GM12878 (cell line): ENCODE measurements around the gene MIR17HG. TPM values are rescaled to one million over a fixed set of nuclear protein-coding genes. Genes with fewer than 3 reads are reported as not detected.

Experiments used
- ATAC-seq: fragments of 200-7000 bp; cut with Tn5 transposase; 3 replicates; pipeline ENCODE4 v1.9.1; 2020; ENCODE audit warnings: mild to moderate bottlenecking, moderate library complexity
- BruUV-seq: library from RNA; stranded (reverse); fragments of 400-500 nt; replicated peaks from 2 replicates; lab custom pipeline; 2021; lab: Mats Ljungman, UMichigan
- CTCF ChIA-PET: fragments of 300-600 bp; sonication (Branson Sonifier 250); formaldehyde crosslinking; extraction: SDS; loops from one replicate; lab custom pipeline; 2021; ENCODE audit warnings: inconsistent platforms; lab: Yijun Ruan, JAX
- POLR2A ChIA-PET: fragments of 350-600 bp; formaldehyde crosslinking; extraction: SDS; loops from one replicate; lab custom pipeline; 2021; ENCODE audit warnings: inconsistent platforms; lab: Charles Lee
- RAD21 ChIA-PET: fragments of 300-600 bp; sonication (Branson Sonifier 250); formaldehyde crosslinking; loops from one replicate; lab custom pipeline; 2023; ENCODE audit warnings: antibody characterized with exemption; ENCODE audit not compliant: unreplicated experiment; lab: Charles Lee
- SMC1A ChIA-PET: fragments of 300-600 bp; sonication (Branson Sonifier 250); formaldehyde crosslinking; loops from one replicate; lab custom pipeline; 2023; ENCODE audit not compliant: unreplicated experiment, uncharacterized antibody; lab: Charles Lee
- DNase-seq: peaks from one replicate; pipeline ENCODE4 v3.0.0-alpha.2; 2011; ENCODE audit warnings: low read depth, low spot score
- FAIRE-seq: peaks from 3 replicates; lab custom pipeline; 2011; peaks lifted over from hg19 to GRCh38; lab: Jason Lieb, UNC
- H2AFZ ChIP-seq: 2 replicates; pipeline ENCODE4 v1.6.0; 2011; ENCODE audit warnings: low read depth, low read length, control low read depth; ENCODE audit not compliant: control insufficient read depth
- H3K27ac ChIP-seq: 2 replicates; pipeline ENCODE4 v1.5.1; 2011; ENCODE audit warnings: control low read depth; ENCODE audit not compliant: control insufficient read depth, insufficient read depth
- H3K27me3 ChIP-seq, 2 experiments: replicated peaks in 1 of 2; 2 replicates each; pipeline versions ENCODE4 v1.6.0 to v1.6.1; 2011; ENCODE audit warnings: low read length in 1 of 2; ENCODE audit not compliant: control insufficient read depth in 2 of 2, insufficient read depth in 2 of 2
- H3K36me3 ChIP-seq, 2 experiments: 2 replicates each; pipeline ENCODE4 v1.5.1; 2011; ENCODE audit warnings: low read length in 1 of 2; ENCODE audit not compliant: control insufficient read depth in 2 of 2, insufficient read depth in 2 of 2
- H3K4me1 ChIP-seq: 2 replicates; pipeline ENCODE4 v1.6.1; 2011; ENCODE audit warnings: mild to moderate bottlenecking, low read length, moderate library complexity, mixed read lengths; ENCODE audit not compliant: control insufficient read depth, insufficient read depth
- H3K4me2 ChIP-seq: 2 replicates; pipeline ENCODE4 v1.6.0; 2011; ENCODE audit warnings: control low read depth; ENCODE audit not compliant: control insufficient read depth, insufficient read depth
- H3K4me3 ChIP-seq: fragments of 200-600 bp; sonication (generic); 2 replicates; pipeline ENCODE4 v1.5.1; 2016
- H3K79me2 ChIP-seq: 2 replicates; pipeline ENCODE4 v1.6.0; 2011; ENCODE audit warnings: low read length; ENCODE audit not compliant: control insufficient read depth, insufficient read depth
- H3K9ac ChIP-seq: 2 replicates; pipeline ENCODE4 v1.8.0; 2011; ENCODE audit warnings: low read length, control low read depth, mixed read lengths; ENCODE audit not compliant: control insufficient read depth, insufficient read depth
- H3K9me3 ChIP-seq: replicated peaks from 3 replicates; pipeline ENCODE4 v1.5.1; 2011; ENCODE audit warnings: mild to moderate bottlenecking, low read length; ENCODE audit not compliant: control insufficient read depth, insufficient read depth
- H4K20me1 ChIP-seq: 2 replicates; pipeline ENCODE4 v1.6.0; 2011; ENCODE audit not compliant: control insufficient read depth, insufficient read depth
- CREB1 ChIP-seq: IDR thresholded peaks from 2 replicates; pipeline ENCODE4 v1.6.1; 2012; ENCODE audit warnings: low read depth, mild to moderate bottlenecking, inconsistent platforms
- NFIC ChIP-seq: IDR thresholded peaks from 2 replicates; pipeline ENCODE4 v1.6.1; 2012; ENCODE audit warnings: low read depth, mild to moderate bottlenecking, inconsistent platforms, low read length, moderate library complexity
- PML ChIP-seq: IDR thresholded peaks from 2 replicates; pipeline ENCODE4 v1.6.1; 2012; ENCODE audit warnings: low read length, inconsistent platforms
- POLR2A ChIP-seq: IDR thresholded peaks from 2 replicates; pipeline ENCODE4 v1.6.1; 2011; ENCODE audit warnings: low read depth, mild to moderate bottlenecking, low read length
- POLR2AphosphoS2 ChIP-seq: IDR thresholded peaks from 2 replicates; pipeline ENCODE4 v1.6.1; 2011; ENCODE audit warnings: low read depth, mild to moderate bottlenecking, low read length, improper control_type of control experiment, moderate library complexity
- RBBP5 ChIP-seq: fragments of 200-600 bp; sonication (generic); conservative IDR thresholded peaks from 2 replicates; pipeline ENCODE4 v1.6.1; 2016
- STAT3 ChIP-seq: IDR thresholded peaks from 2 replicates; pipeline ENCODE4 v1.6.1; 2011; ENCODE audit warnings: low read depth, low read length, improper control_type of control experiment
- SUZ12 ChIP-seq: fragments of 200-600 bp; sonication (generic); IDR thresholded peaks from one replicate; pipeline ENCODE4 v1.6.1; 2018; ENCODE audit warnings: antibody characterized with exemption, mild to moderate bottlenecking; ENCODE audit not compliant: unreplicated experiment
- TCF3 ChIP-seq: IDR thresholded peaks from 2 replicates; pipeline ENCODE4 v1.6.1; 2012; ENCODE audit warnings: low read depth, mild to moderate bottlenecking, low read length, borderline replicate concordance; ENCODE audit not compliant: insufficient read depth
- YBX1 ChIP-seq: fragments of 450-650 bp; IDR thresholded peaks from 2 replicates; pipeline ENCODE4 v1.6.1; 2016; ENCODE audit warnings: antibody characterized with exemption
- WGBS: methylation state at CpG from one replicate; pipeline ENCODE4 v1.1.6; 2016; ENCODE audit warnings: low lambda C conversion rate; ENCODE audit not compliant: insufficient replicate concordance, insufficient coverage; ENCODE audit errors: missing lambda C conversion rate; 5-methylcytosine and 5-hydroxymethylcytosine counted together
- in situ Hi-C: fragments of 300-500 bp; cut with MboI; formaldehyde crosslinking; loops from 9 replicates; pipeline ENCODE4 v1.14.3; 2018; ENCODE audit warnings: mixed read lengths
- intact Hi-C: fragments of 100-400 bp; cut with micrococcal nuclease; formaldehyde crosslinking; loops from one replicate; pipeline ENCODE4 v1.14.2; 2022; ENCODE audit not compliant: unreplicated experiment
- polyA plus RNA-seq, 11 experiments: library from polyadenylated mRNA; depleted of rRNA in 4 of 11; unstranded in 6 of 11; stranded (reverse) in 5 of 11; fragments of >200 nt; fragmentation: Nextera tagmentation in 4 of 11; fragmentation: Illumina TruSeq in 1 of 11; extraction: Ambion mirVana in 4 of 11; extraction: Trizol in 1 of 11; gene quantifications; 1 replicate in 1 of 11; 2 replicates in 10 of 11; pipeline versions ENCODE4 v1.2.1 to v1.2.3, GENCODE V29; 2011 to 2016; ENCODE audit warnings: inconsistent platforms in 2 of 11, missing spikeins in 2 of 11, low read depth in 1 of 11
- total RNA-seq, 4 experiments: library from RNA; depleted of rRNA in 3 of 4; stranded (reverse); fragments of >200 nt in 3 of 4; fragmentation: Illumina TruSeq in 1 of 4; extraction: Trizol in 1 of 4; gene quantifications; 2 replicates each; pipeline versions ENCODE4 v1.2.1 to v1.2.3, GENCODE V29; 2013 to 2021
- TF ChIP-seq, protein P1 (sequence below): fragments of 450-650 bp; IDR thresholded peaks from 2 replicates; pipeline ENCODE4 v1.6.1; 2017; ENCODE audit warnings: mild to moderate bottlenecking, moderate library complexity
- TF ChIP-seq, protein P2 (sequence below): IDR thresholded peaks from 2 replicates; pipeline ENCODE4 v1.6.1; 2011; ENCODE audit warnings: mild to moderate bottlenecking, low read depth, low read length, moderate library complexity; ENCODE audit not compliant: insufficient replicate concordance

The MIR17HG gene
- total and polyA plus RNA-seq, 10 of the 15 experiments (the other 5 are each of a cell fraction or from before 2014, with no cell fraction given): 4.4 to 37.7 (median 15.1) TPM

DNA sequence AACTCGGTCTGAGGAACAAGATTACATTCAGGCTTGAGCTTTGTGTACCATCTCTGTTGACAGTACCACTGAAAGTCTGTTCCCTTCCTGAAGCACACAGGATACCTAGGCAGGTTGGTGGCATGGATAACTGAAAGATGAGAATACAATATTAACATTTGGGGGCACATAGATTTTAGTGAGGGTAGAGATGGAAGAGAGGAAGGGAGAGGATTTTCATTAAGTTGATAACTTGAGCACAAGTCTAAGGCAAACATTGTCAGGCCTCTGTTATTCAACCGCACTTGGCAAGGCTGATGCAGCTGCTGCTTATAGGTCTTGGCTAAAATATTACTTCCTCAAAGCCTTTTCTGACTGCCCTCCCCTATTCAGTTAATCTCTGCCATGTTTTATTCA, 10.9 kb downstream of the MIR17HG start:
- no TSS peak for BruUV-seq
- no peak overlapping the region for H3K27ac ChIP-seq
- H3K4me3 ChIP-seq: no peak overlapping the region
- H3K79me2 ChIP-seq: peaks cover 7% of the 10 kb centered on the region
- FAIRE-seq: no peak
- ChIA-PET RAD21 (interaction anchor here (0.5 to 2.2 kb wide), 3 partner anchors 9 to 55 kb away, joined by 3 to 8 read pairs (median 3); no protein-coding TSS in a partner anchor), CTCF (interaction anchor here (3.0 to 4.6 kb wide), 3 partner anchors 9 to 45 kb away, joined by 14 to 35 read pairs (median 17); no protein-coding TSS in a partner anchor), SMC1A (interaction anchor here (0.6 to 3.4 kb wide), 7 partner anchors 9 to 364 kb away, joined by 3 to 18 read pairs (median 4); no protein-coding TSS in a partner anchor), POLR2A (interaction anchor here (0.6 to 2.0 kb wide), 2 partner anchors 12 to 45 kb away, joined by 3 to 8 read pairs; no protein-coding TSS in a partner anchor)
- intact Hi-C loops (no loop called here), in situ Hi-C loops (no loop called here)
- TF ChIP-seq, protein P1, sequence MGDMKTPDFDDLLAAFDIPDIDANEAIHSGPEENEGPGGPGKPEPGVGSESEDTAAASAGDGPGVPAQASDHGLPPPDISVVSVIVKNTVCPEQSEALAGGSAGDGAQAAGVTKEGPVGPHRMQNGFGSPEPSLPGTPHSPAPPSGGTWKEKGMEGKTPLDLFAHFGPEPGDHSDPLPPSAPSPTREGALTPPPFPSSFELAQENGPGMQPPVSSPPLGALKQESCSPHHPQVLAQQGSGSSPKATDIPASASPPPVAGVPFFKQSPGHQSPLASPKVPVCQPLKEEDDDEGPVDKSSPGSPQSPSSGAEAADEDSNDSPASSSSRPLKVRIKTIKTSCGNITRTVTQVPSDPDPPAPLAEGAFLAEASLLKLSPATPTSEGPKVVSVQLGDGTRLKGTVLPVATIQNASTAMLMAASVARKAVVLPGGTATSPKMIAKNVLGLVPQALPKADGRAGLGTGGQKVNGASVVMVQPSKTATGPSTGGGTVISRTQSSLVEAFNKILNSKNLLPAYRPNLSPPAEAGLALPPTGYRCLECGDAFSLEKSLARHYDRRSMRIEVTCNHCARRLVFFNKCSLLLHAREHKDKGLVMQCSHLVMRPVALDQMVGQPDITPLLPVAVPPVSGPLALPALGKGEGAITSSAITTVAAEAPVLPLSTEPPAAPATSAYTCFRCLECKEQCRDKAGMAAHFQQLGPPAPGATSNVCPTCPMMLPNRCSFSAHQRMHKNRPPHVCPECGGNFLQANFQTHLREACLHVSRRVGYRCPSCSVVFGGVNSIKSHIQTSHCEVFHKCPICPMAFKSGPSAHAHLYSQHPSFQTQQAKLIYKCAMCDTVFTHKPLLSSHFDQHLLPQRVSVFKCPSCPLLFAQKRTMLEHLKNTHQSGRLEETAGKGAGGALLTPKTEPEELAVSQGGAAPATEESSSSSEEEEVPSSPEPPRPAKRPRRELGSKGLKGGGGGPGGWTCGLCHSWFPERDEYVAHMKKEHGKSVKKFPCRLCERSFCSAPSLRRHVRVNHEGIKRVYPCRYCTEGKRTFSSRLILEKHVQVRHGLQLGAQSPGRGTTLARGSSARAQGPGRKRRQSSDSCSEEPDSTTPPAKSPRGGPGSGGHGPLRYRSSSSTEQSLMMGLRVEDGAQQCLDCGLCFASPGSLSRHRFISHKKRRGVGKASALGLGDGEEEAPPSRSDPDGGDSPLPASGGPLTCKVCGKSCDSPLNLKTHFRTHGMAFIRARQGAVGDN: no peak
- TF ChIP-seq POLR2A (peak; percentile 65; the same call in 1 of the 2 replicates), YBX1 (no peak), TCF3 (no peak), SUZ12 (no peak), NFIC (no peak), PML (peak; percentile 8), RBBP5 (no peak), STAT3 (no peak), POLR2AphosphoS2 (peak; percentile 43; the same call in 1 of the 2 replicates), CREB1 (no peak)
- TF ChIP-seq, protein P2, sequence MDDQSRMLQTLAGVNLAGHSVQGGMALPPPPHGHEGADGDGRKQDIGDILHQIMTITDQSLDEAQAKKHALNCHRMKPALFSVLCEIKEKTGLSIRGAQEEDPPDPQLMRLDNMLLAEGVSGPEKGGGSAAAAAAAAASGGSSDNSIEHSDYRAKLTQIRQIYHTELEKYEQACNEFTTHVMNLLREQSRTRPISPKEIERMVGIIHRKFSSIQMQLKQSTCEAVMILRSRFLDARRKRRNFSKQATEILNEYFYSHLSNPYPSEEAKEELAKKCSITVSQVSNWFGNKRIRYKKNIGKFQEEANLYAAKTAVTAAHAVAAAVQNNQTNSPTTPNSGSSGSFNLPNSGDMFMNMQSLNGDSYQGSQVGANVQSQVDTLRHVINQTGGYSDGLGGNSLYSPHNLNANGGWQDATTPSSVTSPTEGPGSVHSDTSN: no peak
- no peak overlapping the region for H3K4me2 ChIP-seq
- 71% methylated on average over 2 of the region's 2 CpGs for WGBS
- no peak for DNase-seq
- ATAC-seq: peak; percentile 25
- no peaks in the 10 kb centered on the region for H4K20me1 ChIP-seq
- H3K9ac ChIP-seq: no peak overlapping the region
- H3K36me3 ChIP-seq: peaks cover 1 to 27% of the 10 kb centered on the region in 2 experiments; a peak in 2 of 4 replicates
- H3K27me3 ChIP-seq: no peaks in the 10 kb centered on the region
- H3K4me1 ChIP-seq: no peaks in the 10 kb centered on the region
- no peak overlapping the region for H2AFZ ChIP-seq
- H3K9me3 ChIP-seq: no peaks in the 10 kb centered on the region
